WTC11 (cell line): ENCODE results near the gene SRSF4.

Experiments used
- NR2C2 ChIP-seq: sonication (generic); formaldehyde crosslinking; IDR thresholded peaks from 2 replicates; pipeline ENCODE4 v1.8.0; 2022; ENCODE audit warnings: mild to moderate bottlenecking, missing genetic modification reagents
- TEAD4 ChIP-seq: sonication (generic); formaldehyde crosslinking; IDR thresholded peaks from 2 replicates; pipeline ENCODE4 v1.8.0; 2022; ENCODE audit warnings: mild to moderate bottlenecking, missing genetic modification reagents
- ZNF138 ChIP-seq: sonication (generic); formaldehyde crosslinking; conservative IDR thresholded peaks from 2 replicates; pipeline ENCODE4 v1.8.1; 2022; ENCODE audit warnings: mild to moderate bottlenecking, moderate library complexity, missing genetic modification reagents
- TF ChIP-seq, protein P1 (sequence below): sonication (generic); formaldehyde crosslinking; IDR thresholded peaks from 2 replicates; pipeline ENCODE4 v1.8.0; 2022; ENCODE audit warnings: missing genetic modification reagents
- TF ChIP-seq, protein P2 (sequence below): sonication (generic); formaldehyde crosslinking; IDR thresholded peaks from 2 replicates; pipeline ENCODE4 v1.8.0; 2022; ENCODE audit warnings: mild to moderate bottlenecking, missing genetic modification reagents
- TF ChIP-seq, protein P3 (sequence below): sonication (generic); formaldehyde crosslinking; IDR thresholded peaks from 2 replicates; pipeline ENCODE4 v1.8.0; 2023; ENCODE audit warnings: missing genetic modification reagents, mild to moderate bottlenecking, borderline replicate concordance
- TF ChIP-seq, protein P4 (sequence below): sonication (generic); formaldehyde crosslinking; IDR thresholded peaks from 2 replicates; pipeline ENCODE4 v1.8.0; 2022; ENCODE audit warnings: mild to moderate bottlenecking, missing genetic modification reagents
- TF ChIP-seq, protein P5 (sequence below): fragments of 250-450 bp; sonication (Bioruptor Pico); IDR thresholded peaks from 2 replicates; pipeline ENCODE4 v1.9.0; 2021; ENCODE audit warnings: mild to moderate bottlenecking, borderline replicate concordance

DNA sequence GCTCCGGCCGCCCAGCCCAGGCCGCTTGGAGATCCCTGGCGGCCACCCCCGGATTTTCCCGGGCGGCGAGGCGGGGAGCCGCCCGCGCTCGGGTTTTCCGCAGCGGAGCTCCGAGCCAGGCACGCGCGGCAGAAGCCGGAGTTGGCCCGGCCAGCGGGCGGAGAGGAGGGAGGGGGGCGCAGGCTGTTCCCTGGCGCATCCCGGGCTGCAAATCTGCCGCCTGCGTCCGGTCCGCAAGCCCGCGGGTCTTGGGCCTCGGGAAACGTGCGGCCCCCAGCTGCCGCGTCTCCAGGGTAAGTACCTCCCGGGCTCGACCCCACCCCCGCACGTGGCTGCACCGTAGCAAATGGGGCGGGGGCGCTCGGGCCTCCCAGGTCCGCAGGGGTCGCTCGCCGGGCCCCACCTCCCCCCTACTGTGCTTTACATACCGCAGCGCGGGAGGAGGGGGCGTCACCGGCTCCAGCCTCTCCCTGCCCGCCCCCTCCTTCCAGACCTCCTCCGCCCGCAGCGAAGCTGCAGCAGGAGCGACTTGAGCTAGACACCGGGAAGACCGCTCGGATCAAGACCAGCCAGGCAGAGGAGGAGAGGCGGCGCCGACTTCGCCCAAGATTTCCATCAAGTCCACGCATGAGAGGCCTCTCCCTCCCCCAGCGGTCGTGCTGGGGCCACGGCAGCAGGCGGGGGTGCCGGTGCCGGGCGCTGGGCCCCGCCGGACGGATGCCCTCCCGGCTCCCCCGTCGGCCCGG, 59.6 kb downstream of the SRSF4 start:
- TF ChIP-seq, protein P1, sequence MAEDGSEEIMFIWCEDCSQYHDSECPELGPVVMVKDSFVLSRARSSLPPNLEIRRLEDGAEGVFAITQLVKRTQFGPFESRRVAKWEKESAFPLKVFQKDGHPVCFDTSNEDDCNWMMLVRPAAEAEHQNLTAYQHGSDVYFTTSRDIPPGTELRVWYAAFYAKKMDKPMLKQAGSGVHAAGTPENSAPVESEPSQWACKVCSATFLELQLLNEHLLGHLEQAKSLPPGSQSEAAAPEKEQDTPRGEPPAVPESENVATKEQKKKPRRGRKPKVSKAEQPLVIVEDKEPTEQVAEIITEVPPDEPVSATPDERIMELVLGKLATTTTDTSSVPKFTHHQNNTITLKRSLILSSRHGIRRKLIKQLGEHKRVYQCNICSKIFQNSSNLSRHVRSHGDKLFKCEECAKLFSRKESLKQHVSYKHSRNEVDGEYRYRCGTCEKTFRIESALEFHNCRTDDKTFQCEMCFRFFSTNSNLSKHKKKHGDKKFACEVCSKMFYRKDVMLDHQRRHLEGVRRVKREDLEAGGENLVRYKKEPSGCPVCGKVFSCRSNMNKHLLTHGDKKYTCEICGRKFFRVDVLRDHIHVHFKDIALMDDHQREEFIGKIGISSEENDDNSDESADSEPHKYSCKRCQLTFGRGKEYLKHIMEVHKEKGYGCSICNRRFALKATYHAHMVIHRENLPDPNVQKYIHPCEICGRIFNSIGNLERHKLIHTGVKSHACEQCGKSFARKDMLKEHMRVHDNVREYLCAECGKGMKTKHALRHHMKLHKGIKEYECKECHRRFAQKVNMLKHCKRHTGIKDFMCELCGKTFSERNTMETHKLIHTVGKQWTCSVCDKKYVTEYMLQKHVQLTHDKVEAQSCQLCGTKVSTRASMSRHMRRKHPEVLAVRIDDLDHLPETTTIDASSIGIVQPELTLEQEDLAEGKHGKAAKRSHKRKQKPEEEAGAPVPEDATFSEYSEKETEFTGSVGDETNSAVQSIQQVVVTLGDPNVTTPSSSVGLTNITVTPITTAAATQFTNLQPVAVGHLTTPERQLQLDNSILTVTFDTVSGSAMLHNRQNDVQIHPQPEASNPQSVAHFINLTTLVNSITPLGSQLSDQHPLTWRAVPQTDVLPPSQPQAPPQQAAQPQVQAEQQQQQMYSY (CRISPR knock-in tag): no peak
- TF ChIP-seq ZNF138: no peak
- TF ChIP-seq, protein P2, sequence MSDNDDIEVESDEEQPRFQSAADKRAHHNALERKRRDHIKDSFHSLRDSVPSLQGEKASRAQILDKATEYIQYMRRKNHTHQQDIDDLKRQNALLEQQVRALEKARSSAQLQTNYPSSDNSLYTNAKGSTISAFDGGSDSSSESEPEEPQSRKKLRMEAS (CRISPR knock-in tag): peak; percentile 86; the same call in 1 of the 2 replicates
- TF ChIP-seq NR2C2 (CRISPR knock-in tag): no peak
- TF ChIP-seq, protein P3, sequence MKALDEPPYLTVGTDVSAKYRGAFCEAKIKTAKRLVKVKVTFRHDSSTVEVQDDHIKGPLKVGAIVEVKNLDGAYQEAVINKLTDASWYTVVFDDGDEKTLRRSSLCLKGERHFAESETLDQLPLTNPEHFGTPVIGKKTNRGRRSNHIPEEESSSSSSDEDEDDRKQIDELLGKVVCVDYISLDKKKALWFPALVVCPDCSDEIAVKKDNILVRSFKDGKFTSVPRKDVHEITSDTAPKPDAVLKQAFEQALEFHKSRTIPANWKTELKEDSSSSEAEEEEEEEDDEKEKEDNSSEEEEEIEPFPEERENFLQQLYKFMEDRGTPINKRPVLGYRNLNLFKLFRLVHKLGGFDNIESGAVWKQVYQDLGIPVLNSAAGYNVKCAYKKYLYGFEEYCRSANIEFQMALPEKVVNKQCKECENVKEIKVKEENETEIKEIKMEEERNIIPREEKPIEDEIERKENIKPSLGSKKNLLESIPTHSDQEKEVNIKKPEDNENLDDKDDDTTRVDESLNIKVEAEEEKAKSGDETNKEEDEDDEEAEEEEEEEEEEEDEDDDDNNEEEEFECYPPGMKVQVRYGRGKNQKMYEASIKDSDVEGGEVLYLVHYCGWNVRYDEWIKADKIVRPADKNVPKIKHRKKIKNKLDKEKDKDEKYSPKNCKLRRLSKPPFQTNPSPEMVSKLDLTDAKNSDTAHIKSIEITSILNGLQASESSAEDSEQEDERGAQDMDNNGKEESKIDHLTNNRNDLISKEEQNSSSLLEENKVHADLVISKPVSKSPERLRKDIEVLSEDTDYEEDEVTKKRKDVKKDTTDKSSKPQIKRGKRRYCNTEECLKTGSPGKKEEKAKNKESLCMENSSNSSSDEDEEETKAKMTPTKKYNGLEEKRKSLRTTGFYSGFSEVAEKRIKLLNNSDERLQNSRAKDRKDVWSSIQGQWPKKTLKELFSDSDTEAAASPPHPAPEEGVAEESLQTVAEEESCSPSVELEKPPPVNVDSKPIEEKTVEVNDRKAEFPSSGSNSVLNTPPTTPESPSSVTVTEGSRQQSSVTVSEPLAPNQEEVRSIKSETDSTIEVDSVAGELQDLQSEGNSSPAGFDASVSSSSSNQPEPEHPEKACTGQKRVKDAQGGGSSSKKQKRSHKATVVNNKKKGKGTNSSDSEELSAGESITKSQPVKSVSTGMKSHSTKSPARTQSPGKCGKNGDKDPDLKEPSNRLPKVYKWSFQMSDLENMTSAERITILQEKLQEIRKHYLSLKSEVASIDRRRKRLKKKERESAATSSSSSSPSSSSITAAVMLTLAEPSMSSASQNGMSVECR (CRISPR knock-in tag): no peak
- TF ChIP-seq, protein P4, sequence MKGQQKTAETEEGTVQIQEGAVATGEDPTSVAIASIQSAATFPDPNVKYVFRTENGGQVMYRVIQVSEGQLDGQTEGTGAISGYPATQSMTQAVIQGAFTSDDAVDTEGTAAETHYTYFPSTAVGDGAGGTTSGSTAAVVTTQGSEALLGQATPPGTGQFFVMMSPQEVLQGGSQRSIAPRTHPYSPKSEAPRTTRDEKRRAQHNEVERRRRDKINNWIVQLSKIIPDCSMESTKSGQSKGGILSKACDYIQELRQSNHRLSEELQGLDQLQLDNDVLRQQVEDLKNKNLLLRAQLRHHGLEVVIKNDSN (CRISPR knock-in tag): peak; percentile 84
- no peak for TF ChIP-seq TEAD4 (CRISPR knock-in tag)
- TF ChIP-seq, protein P5, sequence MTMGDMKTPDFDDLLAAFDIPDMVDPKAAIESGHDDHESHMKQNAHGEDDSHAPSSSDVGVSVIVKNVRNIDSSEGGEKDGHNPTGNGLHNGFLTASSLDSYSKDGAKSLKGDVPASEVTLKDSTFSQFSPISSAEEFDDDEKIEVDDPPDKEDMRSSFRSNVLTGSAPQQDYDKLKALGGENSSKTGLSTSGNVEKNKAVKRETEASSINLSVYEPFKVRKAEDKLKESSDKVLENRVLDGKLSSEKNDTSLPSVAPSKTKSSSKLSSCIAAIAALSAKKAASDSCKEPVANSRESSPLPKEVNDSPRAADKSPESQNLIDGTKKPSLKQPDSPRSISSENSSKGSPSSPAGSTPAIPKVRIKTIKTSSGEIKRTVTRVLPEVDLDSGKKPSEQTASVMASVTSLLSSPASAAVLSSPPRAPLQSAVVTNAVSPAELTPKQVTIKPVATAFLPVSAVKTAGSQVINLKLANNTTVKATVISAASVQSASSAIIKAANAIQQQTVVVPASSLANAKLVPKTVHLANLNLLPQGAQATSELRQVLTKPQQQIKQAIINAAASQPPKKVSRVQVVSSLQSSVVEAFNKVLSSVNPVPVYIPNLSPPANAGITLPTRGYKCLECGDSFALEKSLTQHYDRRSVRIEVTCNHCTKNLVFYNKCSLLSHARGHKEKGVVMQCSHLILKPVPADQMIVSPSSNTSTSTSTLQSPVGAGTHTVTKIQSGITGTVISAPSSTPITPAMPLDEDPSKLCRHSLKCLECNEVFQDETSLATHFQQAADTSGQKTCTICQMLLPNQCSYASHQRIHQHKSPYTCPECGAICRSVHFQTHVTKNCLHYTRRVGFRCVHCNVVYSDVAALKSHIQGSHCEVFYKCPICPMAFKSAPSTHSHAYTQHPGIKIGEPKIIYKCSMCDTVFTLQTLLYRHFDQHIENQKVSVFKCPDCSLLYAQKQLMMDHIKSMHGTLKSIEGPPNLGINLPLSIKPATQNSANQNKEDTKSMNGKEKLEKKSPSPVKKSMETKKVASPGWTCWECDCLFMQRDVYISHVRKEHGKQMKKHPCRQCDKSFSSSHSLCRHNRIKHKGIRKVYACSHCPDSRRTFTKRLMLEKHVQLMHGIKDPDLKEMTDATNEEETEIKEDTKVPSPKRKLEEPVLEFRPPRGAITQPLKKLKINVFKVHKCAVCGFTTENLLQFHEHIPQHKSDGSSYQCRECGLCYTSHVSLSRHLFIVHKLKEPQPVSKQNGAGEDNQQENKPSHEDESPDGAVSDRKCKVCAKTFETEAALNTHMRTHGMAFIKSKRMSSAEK: no peak
